K562 (cell line): ENCODE data around the gene CLEC3B. TPM values are rescaled to one million over a fixed set of nuclear protein-coding genes. Genes with fewer than 3 reads are reported as not detected.

Experiments
- BRD4 ChIP-seq: fragments of 200-600 bp; sonication (generic); IDR thresholded peaks from 2 replicates; pipeline ENCODE4 v1.6.1; 2017; ENCODE audit warnings: inconsistent platforms
- CHCHD3 ChIP-seq: fragments of 250-450 bp; sonication (Bioruptor Pico); IDR thresholded peaks from 2 replicates; pipeline ENCODE4 v2.1.2; 2022; ENCODE audit warnings: mild to moderate bottlenecking
- DIDO1 ChIP-seq: fragments of 450-650 bp; IDR thresholded peaks from 2 replicates; pipeline ENCODE4 v1.6.1; 2016; ENCODE audit warnings: low read depth, missing biosample characterization, missing genetic modification characterization
- FOXJ3 ChIP-seq: sonication (generic); formaldehyde crosslinking; IDR thresholded peaks from 2 replicates; pipeline ENCODE4 v1.4.0; 2020; ENCODE audit warnings: mild to moderate bottlenecking, missing genetic modification reagents
- KAT2B ChIP-seq: IDR thresholded peaks from one replicate; pipeline ENCODE4 v1.6.1; 2012; ENCODE audit warnings: low read depth, mild to moderate bottlenecking, control low read depth, inconsistent platforms, low read length, moderate library complexity
- NFE2L1 ChIP-seq: fragments of 450-650 bp; IDR thresholded peaks from 2 replicates; pipeline ENCODE4 v1.6.1; 2016; ENCODE audit warnings: missing genetic modification characterization, low read depth, mild to moderate bottlenecking, missing compliant biosample characterization, moderate library complexity, borderline replicate concordance
- NR3C1 ChIP-seq: sonication (generic); formaldehyde crosslinking; IDR thresholded peaks from 2 replicates; pipeline ENCODE4 v1.8.1; 2022; ENCODE audit warnings: missing genetic modification reagents
- RBBP5 ChIP-seq: fragments of 200-600 bp; sonication (generic); IDR thresholded peaks from 2 replicates; pipeline ENCODE4 v1.6.1; 2012; ENCODE audit warnings: borderline replicate concordance, mild to moderate bottlenecking, low read length, control low read depth, inconsistent platforms; ENCODE audit not compliant: insufficient read depth, poor library complexity, severe bottlenecking
- RBM17 ChIP-seq: fragments of 200-400 bp; formaldehyde crosslinking; IDR thresholded peaks from 2 replicates; pipeline ENCODE4 v1.6.1; 2017; ENCODE audit warnings: low read depth, mild to moderate bottlenecking, low read length, borderline replicate concordance
- SMARCE1 ChIP-seq: fragments of 450-650 bp; IDR thresholded peaks from 2 replicates; pipeline ENCODE4 v1.7.1; 2016; ENCODE audit warnings: mild to moderate bottlenecking
- STAT5B ChIP-seq: fragments of 250-450 bp; sonication (Bioruptor Pico); IDR thresholded peaks from 2 replicates; pipeline ENCODE4 v1.8.0; 2021; ENCODE audit warnings: mild to moderate bottlenecking, inconsistent platforms
- ZNF3 ChIP-seq: fragments of 250-450 bp; sonication (Bioruptor Pico); IDR thresholded peaks from 2 replicates; pipeline ENCODE4 v1.5.0; 2021; ENCODE audit warnings: mild to moderate bottlenecking, moderate library complexity
- ZSCAN32 ChIP-seq: fragments of 450-650 bp; formaldehyde crosslinking; IDR thresholded peaks from 2 replicates; pipeline ENCODE4 v1.4.0; 2020; ENCODE audit warnings: mild to moderate bottlenecking, moderate library complexity
- polyA plus RNA-seq, 8 experiments: library from polyadenylated mRNA; depleted of rRNA in 4 of 8; stranded (reverse) in 5 of 8; unstranded in 3 of 8; fragments of >200 nt; fragmentation: Nextera tagmentation in 2 of 8; fragmentation: Illumina TruSeq in 1 of 8; extraction: Ambion mirVana in 2 of 8; extraction: Trizol in 1 of 8; gene quantifications; 2 replicates each; pipeline versions ENCODE4 v1.2.1 to v1.2.3, GENCODE V29; 2011 to 2014; ENCODE audit warnings: inconsistent platforms in 1 of 8, missing spikeins in 1 of 8
- total RNA-seq, 7 experiments: library from RNA; depleted of rRNA in 6 of 7; stranded (reverse); fragments of >200 nt in 6 of 7; fragmentation: Illumina TruSeq in 2 of 7; extraction: Trizol in 2 of 7; gene quantifications; 2 replicates each; pipeline versions ENCODE4 v1.2.1 to v1.2.3, GENCODE V29; 2011 to 2021; ENCODE audit warnings: low replicate concordance in 1 of 7
- TF ChIP-seq, protein P1 (sequence below): sonication (generic); formaldehyde crosslinking; IDR thresholded peaks from 2 replicates; pipeline ENCODE4 v1.8.1; 2023; ENCODE audit warnings: mild to moderate bottlenecking, missing genetic modification reagents, moderate library complexity
- TF ChIP-seq, protein P2 (sequence below), 2 experiments: fragments of 450-650 bp in 1 of 2; IDR thresholded peaks; 2 replicates each; pipeline ENCODE4 v1.6.1; 2011 to 2017; ENCODE audit warnings: low read depth in 2 of 2, antibody characterized with exemption in 1 of 2, borderline replicate concordance in 1 of 2, low read length in 1 of 2, mild to moderate bottlenecking in 1 of 2, mixed read lengths in 1 of 2; ENCODE audit not compliant: control insufficient read depth in 1 of 2
- TF ChIP-seq, protein P3 (sequence below): fragments of 450-650 bp; IDR thresholded peaks from 2 replicates; pipeline ENCODE4 v1.6.1; 2016; ENCODE audit warnings: mild to moderate bottlenecking
- TF ChIP-seq, protein P4 (sequence below): fragments of 450-650 bp; formaldehyde crosslinking; IDR thresholded peaks from 2 replicates; pipeline ENCODE4 v1.4.0; 2020; ENCODE audit warnings: mild to moderate bottlenecking
- TF ChIP-seq, protein P5 (sequence below): fragments of 450-650 bp; IDR thresholded peaks from 2 replicates; pipeline ENCODE4 v1.6.1; 2016

CLEC3B gene
- total and polyA plus RNA-seq, 9 of the 15 experiments (the other 6 are each of a cell fraction or from before 2014, with no cell fraction given), result not detected

DNA sequence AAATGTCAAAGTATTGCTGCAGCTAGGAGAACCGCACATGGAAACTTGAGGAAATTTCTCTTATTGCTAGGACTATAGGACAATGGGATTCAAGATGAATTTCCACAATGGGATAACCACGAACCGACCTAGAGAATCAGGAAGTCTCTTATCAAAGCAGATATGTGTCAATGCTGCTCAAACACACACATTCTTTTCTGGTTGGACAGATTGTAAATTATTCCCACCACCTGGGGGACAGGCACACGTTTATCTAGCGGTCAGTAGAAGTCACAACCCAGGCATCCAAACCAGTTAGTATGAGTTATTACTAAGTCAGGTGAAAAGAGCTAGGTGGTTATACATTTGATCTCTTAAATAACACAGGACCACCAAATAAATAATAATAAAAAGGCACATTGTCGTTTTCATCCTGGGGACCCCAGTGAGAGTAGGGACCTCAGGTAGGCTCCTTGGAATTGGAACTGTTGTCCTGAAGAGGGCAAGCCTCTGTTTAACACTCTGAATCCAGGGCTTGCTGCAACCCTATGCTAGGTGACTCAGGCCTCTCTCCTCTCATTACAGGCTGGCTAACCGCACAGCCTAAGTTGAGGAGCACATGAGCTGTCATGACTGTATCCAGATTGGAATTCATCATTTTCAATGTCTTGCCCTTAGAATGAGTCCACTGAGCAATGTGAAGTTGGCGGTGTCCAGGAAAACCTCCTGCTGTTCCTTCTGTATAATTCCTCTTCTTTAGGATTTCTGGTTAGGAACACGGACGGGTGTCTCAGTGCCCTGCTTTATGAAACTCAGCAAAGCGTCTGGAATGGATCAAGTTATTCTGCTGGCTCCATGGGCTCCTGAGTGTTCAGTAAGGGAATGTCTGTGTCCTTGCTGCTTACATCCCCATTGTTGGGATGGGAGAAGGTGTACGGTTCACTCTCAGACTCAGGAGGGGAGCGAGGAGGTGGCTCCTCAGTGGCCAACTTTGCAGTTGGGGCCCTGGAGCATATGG is 59.0 kb downstream of the CLEC3B start (continued):
- TF ChIP-seq, protein P1, sequence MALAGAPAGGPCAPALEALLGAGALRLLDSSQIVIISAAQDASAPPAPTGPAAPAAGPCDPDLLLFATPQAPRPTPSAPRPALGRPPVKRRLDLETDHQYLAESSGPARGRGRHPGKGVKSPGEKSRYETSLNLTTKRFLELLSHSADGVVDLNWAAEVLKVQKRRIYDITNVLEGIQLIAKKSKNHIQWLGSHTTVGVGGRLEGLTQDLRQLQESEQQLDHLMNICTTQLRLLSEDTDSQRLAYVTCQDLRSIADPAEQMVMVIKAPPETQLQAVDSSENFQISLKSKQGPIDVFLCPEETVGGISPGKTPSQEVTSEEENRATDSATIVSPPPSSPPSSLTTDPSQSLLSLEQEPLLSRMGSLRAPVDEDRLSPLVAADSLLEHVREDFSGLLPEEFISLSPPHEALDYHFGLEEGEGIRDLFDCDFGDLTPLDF (CRISPR knock-in tag), result no peak
- TF ChIP-seq STAT5B (CRISPR knock-in tag), result no peak
- no peak for TF ChIP-seq NR3C1 (CRISPR knock-in tag)
- TF ChIP-seq, protein P2, sequence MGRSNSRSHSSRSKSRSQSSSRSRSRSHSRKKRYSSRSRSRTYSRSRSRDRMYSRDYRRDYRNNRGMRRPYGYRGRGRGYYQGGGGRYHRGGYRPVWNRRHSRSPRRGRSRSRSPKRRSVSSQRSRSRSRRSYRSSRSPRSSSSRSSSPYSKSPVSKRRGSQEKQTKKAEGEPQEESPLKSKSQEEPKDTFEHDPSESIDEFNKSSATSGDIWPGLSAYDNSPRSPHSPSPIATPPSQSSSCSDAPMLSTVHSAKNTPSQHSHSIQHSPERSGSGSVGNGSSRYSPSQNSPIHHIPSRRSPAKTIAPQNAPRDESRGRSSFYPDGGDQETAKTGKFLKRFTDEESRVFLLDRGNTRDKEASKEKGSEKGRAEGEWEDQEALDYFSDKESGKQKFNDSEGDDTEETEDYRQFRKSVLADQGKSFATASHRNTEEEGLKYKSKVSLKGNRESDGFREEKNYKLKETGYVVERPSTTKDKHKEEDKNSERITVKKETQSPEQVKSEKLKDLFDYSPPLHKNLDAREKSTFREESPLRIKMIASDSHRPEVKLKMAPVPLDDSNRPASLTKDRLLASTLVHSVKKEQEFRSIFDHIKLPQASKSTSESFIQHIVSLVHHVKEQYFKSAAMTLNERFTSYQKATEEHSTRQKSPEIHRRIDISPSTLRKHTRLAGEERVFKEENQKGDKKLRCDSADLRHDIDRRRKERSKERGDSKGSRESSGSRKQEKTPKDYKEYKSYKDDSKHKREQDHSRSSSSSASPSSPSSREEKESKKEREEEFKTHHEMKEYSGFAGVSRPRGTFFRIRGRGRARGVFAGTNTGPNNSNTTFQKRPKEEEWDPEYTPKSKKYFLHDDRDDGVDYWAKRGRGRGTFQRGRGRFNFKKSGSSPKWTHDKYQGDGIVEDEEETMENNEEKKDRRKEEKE (IDR thresholded peaks at IDR 0.05; ENCODE audit: borderline replicate concordance in 1 of 2, control insufficient read depth in 1 of 2, low read depth in 2 of 2, low read length in 1 of 2), result no peak
- TF ChIP-seq, protein P3, sequence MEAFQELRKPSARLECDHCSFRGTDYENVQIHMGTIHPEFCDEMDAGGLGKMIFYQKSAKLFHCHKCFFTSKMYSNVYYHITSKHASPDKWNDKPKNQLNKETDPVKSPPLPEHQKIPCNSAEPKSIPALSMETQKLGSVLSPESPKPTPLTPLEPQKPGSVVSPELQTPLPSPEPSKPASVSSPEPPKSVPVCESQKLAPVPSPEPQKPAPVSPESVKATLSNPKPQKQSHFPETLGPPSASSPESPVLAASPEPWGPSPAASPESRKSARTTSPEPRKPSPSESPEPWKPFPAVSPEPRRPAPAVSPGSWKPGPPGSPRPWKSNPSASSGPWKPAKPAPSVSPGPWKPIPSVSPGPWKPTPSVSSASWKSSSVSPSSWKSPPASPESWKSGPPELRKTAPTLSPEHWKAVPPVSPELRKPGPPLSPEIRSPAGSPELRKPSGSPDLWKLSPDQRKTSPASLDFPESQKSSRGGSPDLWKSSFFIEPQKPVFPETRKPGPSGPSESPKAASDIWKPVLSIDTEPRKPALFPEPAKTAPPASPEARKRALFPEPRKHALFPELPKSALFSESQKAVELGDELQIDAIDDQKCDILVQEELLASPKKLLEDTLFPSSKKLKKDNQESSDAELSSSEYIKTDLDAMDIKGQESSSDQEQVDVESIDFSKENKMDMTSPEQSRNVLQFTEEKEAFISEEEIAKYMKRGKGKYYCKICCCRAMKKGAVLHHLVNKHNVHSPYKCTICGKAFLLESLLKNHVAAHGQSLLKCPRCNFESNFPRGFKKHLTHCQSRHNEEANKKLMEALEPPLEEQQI, result no peak
- no peak for TF ChIP-seq RBM17
- no peak for TF ChIP-seq KAT2B
- no peak for TF ChIP-seq ZNF3
- TF ChIP-seq RBBP5, result no peak
- TF ChIP-seq ZSCAN32, result no peak
- no peak for TF ChIP-seq DIDO1 (tag)
- no peak for TF ChIP-seq NFE2L1 (tag)
- TF ChIP-seq, protein P4, sequence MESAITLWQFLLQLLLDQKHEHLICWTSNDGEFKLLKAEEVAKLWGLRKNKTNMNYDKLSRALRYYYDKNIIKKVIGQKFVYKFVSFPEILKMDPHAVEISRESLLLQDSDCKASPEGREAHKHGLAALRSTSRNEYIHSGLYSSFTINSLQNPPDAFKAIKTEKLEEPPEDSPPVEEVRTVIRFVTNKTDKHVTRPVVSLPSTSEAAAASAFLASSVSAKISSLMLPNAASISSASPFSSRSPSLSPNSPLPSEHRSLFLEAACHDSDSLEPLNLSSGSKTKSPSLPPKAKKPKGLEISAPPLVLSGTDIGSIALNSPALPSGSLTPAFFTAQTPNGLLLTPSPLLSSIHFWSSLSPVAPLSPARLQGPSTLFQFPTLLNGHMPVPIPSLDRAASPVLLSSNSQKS (CRISPR knock-in tag), result no peak
- TF ChIP-seq CHCHD3, result no peak
- TF ChIP-seq FOXJ3 (CRISPR knock-in tag), result no peak
- TF ChIP-seq, protein P5, sequence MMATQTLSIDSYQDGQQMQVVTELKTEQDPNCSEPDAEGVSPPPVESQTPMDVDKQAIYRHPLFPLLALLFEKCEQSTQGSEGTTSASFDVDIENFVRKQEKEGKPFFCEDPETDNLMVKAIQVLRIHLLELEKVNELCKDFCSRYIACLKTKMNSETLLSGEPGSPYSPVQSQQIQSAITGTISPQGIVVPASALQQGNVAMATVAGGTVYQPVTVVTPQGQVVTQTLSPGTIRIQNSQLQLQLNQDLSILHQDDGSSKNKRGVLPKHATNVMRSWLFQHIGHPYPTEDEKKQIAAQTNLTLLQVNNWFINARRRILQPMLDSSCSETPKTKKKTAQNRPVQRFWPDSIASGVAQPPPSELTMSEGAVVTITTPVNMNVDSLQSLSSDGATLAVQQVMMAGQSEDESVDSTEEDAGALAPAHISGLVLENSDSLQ, result peak; percentile 80
- TF ChIP-seq SMARCE1, result peak; percentile 41; the same call in 1 of the 2 replicates
- TF ChIP-seq BRD4, result no peak
